Measurements from ENCODE around the gene C12orf60.

Gene C12orf60

GRCh38 chr12:14841761-14842160 is 38.3 kb downstream of the C12orf60 start:
- Histone ChIP-seq H3K4me1 (ENCODE audit: insufficient read depth, low read length) (no peaks in the 10 kb centered on the region), H3K9ac (ENCODE audit: low read depth, low read length) (no peak overlapping the region), H3K27ac (ENCODE audit: low read length) (no peak overlapping the region), H3K4me3 (ENCODE audit: low read length) (no peak overlapping the region), H3K9me3 (ENCODE audit: insufficient read depth, low read depth, low read length) (no peaks in the 10 kb centered on the region), H3K27me3 (ENCODE audit: insufficient read depth, low read length) (no peaks in the 10 kb centered on the region), H3K36me3 (ENCODE audit: insufficient read depth, low read depth, low read length) (no peaks in the 10 kb centered on the region)

GRCh38 chr12:14842315-14842714 is 38.8 kb downstream of the C12orf60 start:
- Histone ChIP-seq H3K4me3 (ENCODE audit: low read length) (no peak overlapping the region), H3K9ac (ENCODE audit: low read depth, low read length) (no peak overlapping the region), H3K27me3 (ENCODE audit: insufficient read depth, low read length) (no peaks in the 10 kb centered on the region), H3K4me1 (ENCODE audit: insufficient read depth, low read length) (no peaks in the 10 kb centered on the region), H3K27ac (ENCODE audit: low read length) (no peak overlapping the region), H3K9me3 (ENCODE audit: insufficient read depth, low read depth, low read length) (no peaks in the 10 kb centered on the region), H3K36me3 (ENCODE audit: insufficient read depth, low read depth, low read length) (no peaks in the 10 kb centered on the region)

- H3K9ac ChIP-seq (ENCODE audit: low read depth, low read length): no peak within 1 kb of the TSS
- H3K9me3 ChIP-seq (ENCODE audit: insufficient read depth, low read depth, low read length): no peaks in the 10 kb centered on the region
- H3K27ac ChIP-seq (ENCODE audit: low read length): no peak within 1 kb of the TSS
- no peaks in the 10 kb centered on the region for H3K4me1 ChIP-seq (ENCODE audit: insufficient read depth, low read length)
- no peak within 1 kb of the TSS for H3K4me3 ChIP-seq (ENCODE audit: low read length)
- H3K36me3 ChIP-seq (ENCODE audit: insufficient read depth, low read depth, low read length): no peaks in the 10 kb centered on the region
- no peaks in the 10 kb centered on the region for H3K27me3 ChIP-seq (ENCODE audit: insufficient read depth, low read length)
Measured at GRCh38 chr12:14843425-14843887, 40.0 kb downstream of the C12orf60 start, which contains the start of gene ART4. Gene ART4, minus strand, starts transcription at chr12:14843526. Its CDS starts 413 bp downstream, at chr12:14843113.

GRCh38 chr12:14844401-14844800 is 40.9 kb downstream of the C12orf60 start:
- no peak overlapping the region for H3K9ac ChIP-seq (ENCODE audit: low read depth, low read length)
- no peaks in the 10 kb centered on the region for H3K27me3 ChIP-seq (ENCODE audit: insufficient read depth, low read length)
- H3K36me3 ChIP-seq (ENCODE audit: insufficient read depth, low read depth, low read length): no peaks in the 10 kb centered on the region
- H3K4me3 ChIP-seq (ENCODE audit: low read length): no peak overlapping the region
- H3K27ac ChIP-seq (ENCODE audit: low read length): no peak overlapping the region
- H3K4me1 ChIP-seq (ENCODE audit: insufficient read depth, low read length): no peaks in the 10 kb centered on the region
- H3K9me3 ChIP-seq (ENCODE audit: insufficient read depth, low read depth, low read length): no peaks in the 10 kb centered on the region

GRCh38 chr12:14845350-14845750 is 41.9 kb downstream of the C12orf60 start:
- Histone ChIP-seq H3K4me1 (ENCODE audit: insufficient read depth, low read length) (no peaks in the 10 kb centered on the region), H3K4me3 (ENCODE audit: low read length) (no peak overlapping the region), H3K27me3 (ENCODE audit: insufficient read depth, low read length) (no peaks in the 10 kb centered on the region), H3K9me3 (ENCODE audit: insufficient read depth, low read depth, low read length) (no peaks in the 10 kb centered on the region), H3K9ac (ENCODE audit: low read depth, low read length) (no peak overlapping the region), H3K36me3 (ENCODE audit: insufficient read depth, low read depth, low read length) (no peaks in the 10 kb centered on the region), H3K27ac (ENCODE audit: low read length) (no peak overlapping the region)

GRCh38 chr12:14846042-14846587 is 42.6 kb downstream of the C12orf60 start:
- Histone ChIP-seq H3K27ac (ENCODE audit: low read length) (no peak overlapping the region), H3K9ac (ENCODE audit: low read depth, low read length) (no peak overlapping the region), H3K36me3 (ENCODE audit: insufficient read depth, low read depth, low read length) (no peaks in the 10 kb centered on the region), H3K27me3 (ENCODE audit: insufficient read depth, low read length) (no peaks in the 10 kb centered on the region), H3K4me3 (ENCODE audit: low read length) (no peak overlapping the region), H3K9me3 (ENCODE audit: insufficient read depth, low read depth, low read length) (no peaks in the 10 kb centered on the region), H3K4me1 (ENCODE audit: insufficient read depth, low read length) (no peaks in the 10 kb centered on the region)

- Histone ChIP-seq H3K9me3 (ENCODE audit: insufficient read depth, low read depth, low read length) (no peaks in the 10 kb centered on the region), H3K27ac (ENCODE audit: low read length) (no peak overlapping the region), H3K4me1 (ENCODE audit: insufficient read depth, low read length) (no peaks in the 10 kb centered on the region), H3K36me3 (ENCODE audit: insufficient read depth, low read depth, low read length) (no peaks in the 10 kb centered on the region), H3K27me3 (ENCODE audit: insufficient read depth, low read length) (no peaks in the 10 kb centered on the region), H3K9ac (ENCODE audit: low read depth, low read length) (no peak overlapping the region), H3K4me3 (ENCODE audit: low read length) (no peak overlapping the region)
Measured at GRCh38 chr12:14846876-14847580, 43.6 kb downstream of the C12orf60 start.

- Histone ChIP-seq H3K9me3 (ENCODE audit: insufficient read depth, low read depth, low read length) (no peaks in the 10 kb centered on the region), H3K4me3 (ENCODE audit: low read length) (no peak overlapping the region), H3K9ac (ENCODE audit: low read depth, low read length) (no peak overlapping the region), H3K36me3 (ENCODE audit: insufficient read depth, low read depth, low read length) (no peaks in the 10 kb centered on the region), H3K27me3 (ENCODE audit: insufficient read depth, low read length) (no peaks in the 10 kb centered on the region), H3K4me1 (ENCODE audit: insufficient read depth, low read length) (peaks cover 13% of the 10 kb centered on the region), H3K27ac (ENCODE audit: low read length) (no peak overlapping the region)
Measured at GRCh38 chr12:14849661-14850060, 46.2 kb downstream of the C12orf60 start.

- no peaks in the 10 kb centered on the region for H3K36me3 ChIP-seq (ENCODE audit: insufficient read depth, low read depth, low read length)
- H3K9me3 ChIP-seq (ENCODE audit: insufficient read depth, low read depth, low read length): no peaks in the 10 kb centered on the region
- no peak overlapping the region for H3K4me3 ChIP-seq (ENCODE audit: low read length)
- peaks cover 13% of the 10 kb centered on the region for H3K4me1 ChIP-seq (ENCODE audit: insufficient read depth, low read length)
- H3K27me3 ChIP-seq (ENCODE audit: insufficient read depth, low read length): no peaks in the 10 kb centered on the region
- H3K27ac ChIP-seq (ENCODE audit: low read length): no peak overlapping the region
- no peak overlapping the region for H3K9ac ChIP-seq (ENCODE audit: low read depth, low read length)
Measured at GRCh38 chr12:14850929-14851663, 47.6 kb downstream of the C12orf60 start.

- Histone ChIP-seq H3K36me3 (ENCODE audit: insufficient read depth, low read depth, low read length) (no peaks in the 10 kb centered on the region), H3K9me3 (ENCODE audit: insufficient read depth, low read depth, low read length) (no peaks in the 10 kb centered on the region), H3K4me1 (ENCODE audit: insufficient read depth, low read length) (peaks cover 13% of the 10 kb centered on the region), H3K27ac (ENCODE audit: low read length) (no peak overlapping the region), H3K27me3 (ENCODE audit: insufficient read depth, low read length) (no peaks in the 10 kb centered on the region), H3K9ac (ENCODE audit: low read depth, low read length) (no peak overlapping the region), H3K4me3 (ENCODE audit: low read length) (no peak overlapping the region)
Measured at GRCh38 chr12:14852880-14853279, 49.4 kb downstream of the C12orf60 start.

- no peaks in the 10 kb centered on the region for H3K27me3 ChIP-seq (ENCODE audit: insufficient read depth, low read length)
- no peak overlapping the region for H3K27ac ChIP-seq (ENCODE audit: low read length)
- H3K9me3 ChIP-seq (ENCODE audit: insufficient read depth, low read depth, low read length): no peaks in the 10 kb centered on the region
- peaks cover 13% of the 10 kb centered on the region for H3K4me1 ChIP-seq (ENCODE audit: insufficient read depth, low read length)
- no peak overlapping the region for H3K4me3 ChIP-seq (ENCODE audit: low read length)
- no peaks in the 10 kb centered on the region for H3K36me3 ChIP-seq (ENCODE audit: insufficient read depth, low read depth, low read length)
- H3K9ac ChIP-seq (ENCODE audit: low read depth, low read length): no peak overlapping the region
Measured at GRCh38 chr12:14853961-14854360, 50.5 kb downstream of the C12orf60 start.
